GM12878 (cell line): ENCODE measurements around the gene C20orf96. TPM values are rescaled to one million over a fixed set of nuclear protein-coding genes. Genes with fewer than 3 reads are reported as not detected.

Source experiments
- ATAC-seq: fragments of 200-7000 bp; cut with Tn5 transposase; 3 replicates; pipeline ENCODE4 v1.9.1; 2020; ENCODE audit warnings: mild to moderate bottlenecking, moderate library complexity
- BruUV-seq: library from RNA; stranded (reverse); fragments of 400-500 nt; replicated peaks from 2 replicates; lab custom pipeline; 2021; lab: Mats Ljungman, UMichigan
- CTCF ChIA-PET: fragments of 300-600 bp; sonication (Branson Sonifier 250); formaldehyde crosslinking; extraction: SDS; loops from one replicate; lab custom pipeline; 2021; ENCODE audit warnings: inconsistent platforms; lab: Yijun Ruan, JAX
- POLR2A ChIA-PET: fragments of 350-600 bp; formaldehyde crosslinking; extraction: SDS; loops from one replicate; lab custom pipeline; 2021; ENCODE audit warnings: inconsistent platforms; lab: Charles Lee
- RAD21 ChIA-PET: fragments of 300-600 bp; sonication (Branson Sonifier 250); formaldehyde crosslinking; loops from one replicate; lab custom pipeline; 2023; ENCODE audit warnings: antibody characterized with exemption; ENCODE audit not compliant: unreplicated experiment; lab: Charles Lee
- SMC1A ChIA-PET: fragments of 300-600 bp; sonication (Branson Sonifier 250); formaldehyde crosslinking; loops from one replicate; lab custom pipeline; 2023; ENCODE audit not compliant: unreplicated experiment, uncharacterized antibody; lab: Charles Lee
- DNase-seq: peaks from one replicate; pipeline ENCODE4 v3.0.0-alpha.2; 2011; ENCODE audit warnings: low read depth, low spot score
- FAIRE-seq: peaks from 3 replicates; lab custom pipeline; 2011; peaks lifted over from hg19 to GRCh38; lab: Jason Lieb, UNC
- H2AFZ ChIP-seq: 2 replicates; pipeline ENCODE4 v1.6.0; 2011; ENCODE audit warnings: low read depth, low read length, control low read depth; ENCODE audit not compliant: control insufficient read depth
- H3K27ac ChIP-seq: 2 replicates; pipeline ENCODE4 v1.5.1; 2011; ENCODE audit warnings: control low read depth; ENCODE audit not compliant: control insufficient read depth, insufficient read depth
- H3K27me3 ChIP-seq, 2 experiments: replicated peaks in 1 of 2; 2 replicates each; pipeline versions ENCODE4 v1.6.0 to v1.6.1; 2011; ENCODE audit warnings: low read length in 1 of 2; ENCODE audit not compliant: control insufficient read depth in 2 of 2, insufficient read depth in 2 of 2
- H3K36me3 ChIP-seq, 2 experiments: 2 replicates each; pipeline ENCODE4 v1.5.1; 2011; ENCODE audit warnings: low read length in 1 of 2; ENCODE audit not compliant: control insufficient read depth in 2 of 2, insufficient read depth in 2 of 2
- H3K4me1 ChIP-seq: 2 replicates; pipeline ENCODE4 v1.6.1; 2011; ENCODE audit warnings: mild to moderate bottlenecking, low read length, moderate library complexity, mixed read lengths; ENCODE audit not compliant: control insufficient read depth, insufficient read depth
- H3K4me2 ChIP-seq: 2 replicates; pipeline ENCODE4 v1.6.0; 2011; ENCODE audit warnings: control low read depth; ENCODE audit not compliant: control insufficient read depth, insufficient read depth
- H3K4me3 ChIP-seq: fragments of 200-600 bp; sonication (generic); 2 replicates; pipeline ENCODE4 v1.5.1; 2016
- H3K79me2 ChIP-seq: 2 replicates; pipeline ENCODE4 v1.6.0; 2011; ENCODE audit warnings: low read length; ENCODE audit not compliant: control insufficient read depth, insufficient read depth
- H3K9ac ChIP-seq: 2 replicates; pipeline ENCODE4 v1.8.0; 2011; ENCODE audit warnings: low read length, control low read depth, mixed read lengths; ENCODE audit not compliant: control insufficient read depth, insufficient read depth
- H3K9me3 ChIP-seq: replicated peaks from 3 replicates; pipeline ENCODE4 v1.5.1; 2011; ENCODE audit warnings: mild to moderate bottlenecking, low read length; ENCODE audit not compliant: control insufficient read depth, insufficient read depth
- H4K20me1 ChIP-seq: 2 replicates; pipeline ENCODE4 v1.6.0; 2011; ENCODE audit not compliant: control insufficient read depth, insufficient read depth
- HDAC2 ChIP-seq: fragments of 200-600 bp; sonication (generic); IDR thresholded peaks from 2 replicates; pipeline ENCODE4 v1.6.1; 2017
- NR2C2 ChIP-seq: IDR thresholded peaks from 2 replicates; pipeline ENCODE4 v1.6.1; 2011; ENCODE audit warnings: borderline replicate concordance, low read depth; ENCODE audit not compliant: control insufficient read depth, insufficient read length
- POU2F2 ChIP-seq: IDR thresholded peaks from 3 replicates; pipeline ENCODE4 v1.6.1; 2011; ENCODE audit warnings: low read depth, mild to moderate bottlenecking, low read length, borderline replicate concordance
- TCF7 ChIP-seq: IDR thresholded peaks from 2 replicates; pipeline ENCODE4 v1.6.1; 2014; ENCODE audit warnings: antibody characterized with exemption, borderline replicate concordance
- WRNIP1 ChIP-seq: IDR thresholded peaks from 2 replicates; pipeline ENCODE4 v1.6.1; 2011; ENCODE audit warnings: low read depth, low read length, improper control_type of control experiment, borderline replicate concordance
- WGBS: methylation state at CpG from one replicate; pipeline ENCODE4 v1.1.6; 2016; ENCODE audit warnings: low lambda C conversion rate; ENCODE audit not compliant: insufficient replicate concordance, insufficient coverage; ENCODE audit errors: missing lambda C conversion rate; 5-methylcytosine and 5-hydroxymethylcytosine counted together
- in situ Hi-C: fragments of 300-500 bp; cut with MboI; formaldehyde crosslinking; loops from 9 replicates; pipeline ENCODE4 v1.14.3; 2018; ENCODE audit warnings: mixed read lengths
- intact Hi-C: fragments of 100-400 bp; cut with micrococcal nuclease; formaldehyde crosslinking; loops from one replicate; pipeline ENCODE4 v1.14.2; 2022; ENCODE audit not compliant: unreplicated experiment
- polyA plus RNA-seq, 11 experiments: library from polyadenylated mRNA; depleted of rRNA in 4 of 11; unstranded in 6 of 11; stranded (reverse) in 5 of 11; fragments of >200 nt; fragmentation: Nextera tagmentation in 4 of 11; fragmentation: Illumina TruSeq in 1 of 11; extraction: Ambion mirVana in 4 of 11; extraction: Trizol in 1 of 11; gene quantifications; 1 replicate in 1 of 11; 2 replicates in 10 of 11; pipeline versions ENCODE4 v1.2.1 to v1.2.3, GENCODE V29; 2011 to 2016; ENCODE audit warnings: inconsistent platforms in 2 of 11, missing spikeins in 2 of 11, low read depth in 1 of 11
- total RNA-seq, 4 experiments: library from RNA; depleted of rRNA in 3 of 4; stranded (reverse); fragments of >200 nt in 3 of 4; fragmentation: Illumina TruSeq in 1 of 4; extraction: Trizol in 1 of 4; gene quantifications; 2 replicates each; pipeline versions ENCODE4 v1.2.1 to v1.2.3, GENCODE V29; 2013 to 2021

The C20orf96 gene
- total and polyA plus RNA-seq, 10 of the 15 experiments (the other 5 are each of a cell fraction or from before 2014, with no cell fraction given), result 1.4 to 8.6 (median 5.9) TPM

- no TSS peak for BruUV-seq
- no peak for ATAC-seq
- RAD21 ChIA-PET, result no interaction called here
These were observed 11.7 kb downstream of the C20orf96 start for GRCh38 chr20:278607-279571.

GRCh38 chr20:278181-278580 is 12.4 kb downstream of the C20orf96 start:
- CTCF ChIA-PET, result interaction anchor here (0.8 kb wide), 1 partner anchor 19 kb away, joined by 3 read pairs; no protein-coding TSS in a partner anchor
- Histone ChIP-seq H3K9me3 (no peaks in the 10 kb centered on the region), H3K27me3 (no peaks in the 10 kb centered on the region), H3K79me2 (no peaks in the 10 kb centered on the region), H2AFZ (no peak overlapping the region), H3K4me2 (no peak overlapping the region), H4K20me1 (no peaks in the 10 kb centered on the region), H3K4me1 (no peaks in the 10 kb centered on the region), H3K4me3 (no peak overlapping the region), H3K9ac (no peak overlapping the region), H3K27ac (no peak overlapping the region), H3K36me3 (peaks cover 2 to 3% of the 10 kb centered on the region in 2 experiments; a peak in 3 of 4 replicates)
- no peak for FAIRE-seq
- 91% methylated on average over 5 of the region's 5 CpGs for WGBS
- POLR2A ChIA-PET, result no interaction called here
- BruUV-seq, result no TSS peak
- RAD21 ChIA-PET, result no interaction called here
- intact Hi-C loops (no loop called here), in situ Hi-C loops (no loop called here)
- SMC1A ChIA-PET, result interaction anchor here (1.2 kb wide), 1 partner anchor 9 kb away, joined by 3 read pairs; no protein-coding TSS in a partner anchor
- no peak for DNase-seq
- ATAC-seq, result no peak
- TF ChIP-seq HDAC2 (no peak), WRNIP1 (no peak)
- TF ChIP-seq, all 136 proteins: peak for 0

More at GRCh38 chr20:278607-279571, 11.7 kb downstream of the C20orf96 start:
- 97% methylated on average over 35 of the region's 88 CpGs for WGBS
- Histone ChIP-seq H3K4me3 (no peak overlapping the region), H3K4me2 (no peak overlapping the region), H3K9ac (no peak overlapping the region), H3K27ac (no peak overlapping the region), H3K79me2 (no peaks in the 10 kb centered on the region), H3K4me1 (no peaks in the 10 kb centered on the region), H4K20me1 (no peaks in the 10 kb centered on the region), H2AFZ (no peak overlapping the region), H3K27me3 (no peaks in the 10 kb centered on the region), H3K36me3 (peaks cover 2 to 3% of the 10 kb centered on the region in 2 experiments; a peak in 3 of 4 replicates), H3K9me3 (no peaks in the 10 kb centered on the region)
- SMC1A ChIA-PET, result interaction anchor here (1.2 kb wide), 1 partner anchor 10 kb away, joined by 3 read pairs; no protein-coding TSS in a partner anchor
- no peak for TF ChIP-seq POU2F2
- TF ChIP-seq NR2C2, result no peak
- no peak for TF ChIP-seq TCF7
- intact Hi-C loops, result no loop called here
- POLR2A ChIA-PET, result no interaction called here
- DNase-seq (no peak), FAIRE-seq (no peak)
- in situ Hi-C loops, result no loop called here
- CTCF ChIA-PET, result no interaction called here
